VCaP (cell line): ENCODE measurements around the gene KISS1R.

ENCODE experiments used
- H3K27ac ChIP-seq: fragments of 450-650 bp; 2 replicates; pipeline ENCODE4 v1.5.1; 2017
- CTCF ChIP-seq: fragments of 450-650 bp; conservative IDR thresholded peaks from 2 replicates; pipeline ENCODE4 v1.5.1; 2017; ENCODE audit warnings: mild to moderate bottlenecking, moderate library complexity

KISS1R gene

GRCh38 chr19:948842-949496 is 31.8 kb downstream of the KISS1R start:
- TF ChIP-seq CTCF = no peak
- H3K27ac ChIP-seq = no peak overlapping the region

GRCh38 chr19:950352-951066 is 33.4 kb downstream of the KISS1R start:
- no peak for TF ChIP-seq CTCF
- no peak overlapping the region for H3K27ac ChIP-seq

- H3K27ac ChIP-seq = peak overlapping the region; percentile 80
- no peak for TF ChIP-seq CTCF
These were observed 35.0 kb downstream of the KISS1R start for GRCh38 chr19:952049-952679.

GRCh38 chr19:952680-953444 is 35.7 kb downstream of the KISS1R start:
- TF ChIP-seq CTCF = no peak
- H3K27ac ChIP-seq = peak overlapping the region; percentile 80

GRCh38 chr19:953445-954271 is 36.5 kb downstream of the KISS1R start:
- TF ChIP-seq CTCF = no peak
- peak overlapping the region; percentile 80; the same call in 1 of the 2 replicates for H3K27ac ChIP-seq

- TF ChIP-seq CTCF = no peak
- H3K27ac ChIP-seq = no peak overlapping the region
These were observed 37.1 kb downstream of the KISS1R start for GRCh38 chr19:954272-954671.
